ENCODE data around the gene PTGR1.

PTGR1 gene

GRCh38 chr9:111597852-111598732 is 1.4 kb downstream of the PTGR1 start:
- peak; percentile 75 for TF ChIP-seq CTCF (IDR thresholded peaks at IDR 0.05)

- no peak for TF ChIP-seq CTCF (IDR thresholded peaks at IDR 0.05)
Observed at GRCh38 chr9:111588846-111589245, 10.6 kb downstream of the PTGR1 start.

- TF ChIP-seq CTCF (IDR thresholded peaks at IDR 0.05), result no peak
Observed at GRCh38 chr9:111586378-111586777, 13.1 kb downstream of the PTGR1 start.

- no peak for TF ChIP-seq CTCF (IDR thresholded peaks at IDR 0.05)
Observed at GRCh38 chr9:111582888-111583287, 16.6 kb downstream of the PTGR1 start.

GRCh38 chr9:111572950-111573604 is 26.4 kb downstream of the PTGR1 start:
- no peak for TF ChIP-seq CTCF (IDR thresholded peaks at IDR 0.05)

GRCh38 chr9:111566234-111566633 is 33.2 kb downstream of the PTGR1 start:
- TF ChIP-seq CTCF (IDR thresholded peaks at IDR 0.05), result no peak

GRCh38 chr9:111561165-111561719 is 38.2 kb downstream of the PTGR1 start:
- TF ChIP-seq CTCF (IDR thresholded peaks at IDR 0.05), result no peak
